ENCODE data around the gene LRRC66.

Gene LRRC66

DNA sequence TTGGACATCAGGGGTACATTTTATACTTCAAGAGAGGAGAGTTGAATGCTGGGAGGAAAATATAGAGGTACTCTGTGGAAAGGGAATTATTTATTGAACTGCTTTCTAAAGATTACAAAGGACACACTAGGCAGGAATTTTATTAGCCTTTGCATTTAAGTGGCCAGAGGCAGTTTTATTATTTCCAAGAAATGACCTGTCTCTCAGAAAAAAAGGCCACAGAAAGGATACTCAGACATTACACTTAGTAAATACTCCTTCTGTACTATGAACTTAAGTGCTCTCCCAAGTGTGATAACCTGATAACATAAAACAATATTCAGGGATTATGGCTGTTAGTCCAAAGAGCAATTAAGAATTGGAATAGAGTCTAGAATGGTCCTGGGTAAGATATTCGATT is 7.5 kb downstream of the LRRC66 start:
- Histone ChIP-seq H3K4me1 (ENCODE audit: control insufficient read depth, insufficient read depth, low read length) (no peaks in the 10 kb centered on the region), H3K9ac (ENCODE audit: low read length) (no peak overlapping the region), H3K9me3 (ENCODE audit: control insufficient read depth, low read length) (no peaks in the 10 kb centered on the region), H3K4me3 (ENCODE audit: low read length) (no peak overlapping the region), H3K36me3 (ENCODE audit: control insufficient read depth, insufficient read depth, low read length, severe bottlenecking) (peaks cover 14% of the 10 kb centered on the region), H3K27me3 (replicated peaks; ENCODE audit: control insufficient read depth, insufficient read depth, low read length) (no peaks in the 10 kb centered on the region)
- DNase-seq (ENCODE audit: low read depth): no peak

GRCh38 chr4:52010986-52011385 is 9.2 kb downstream of the LRRC66 start:
- Histone ChIP-seq H3K36me3 (ENCODE audit: control insufficient read depth, insufficient read depth, low read length, severe bottlenecking) (peaks cover 11% of the 10 kb centered on the region), H3K9me3 (ENCODE audit: control insufficient read depth, low read length) (no peaks in the 10 kb centered on the region), H3K4me3 (ENCODE audit: low read length) (no peak overlapping the region), H3K9ac (ENCODE audit: low read length) (no peak overlapping the region), H3K4me1 (ENCODE audit: control insufficient read depth, insufficient read depth, low read length) (no peaks in the 10 kb centered on the region), H3K27me3 (replicated peaks; ENCODE audit: control insufficient read depth, insufficient read depth, low read length) (no peaks in the 10 kb centered on the region)
- DNase-seq (ENCODE audit: low read depth): no peak

DNA sequence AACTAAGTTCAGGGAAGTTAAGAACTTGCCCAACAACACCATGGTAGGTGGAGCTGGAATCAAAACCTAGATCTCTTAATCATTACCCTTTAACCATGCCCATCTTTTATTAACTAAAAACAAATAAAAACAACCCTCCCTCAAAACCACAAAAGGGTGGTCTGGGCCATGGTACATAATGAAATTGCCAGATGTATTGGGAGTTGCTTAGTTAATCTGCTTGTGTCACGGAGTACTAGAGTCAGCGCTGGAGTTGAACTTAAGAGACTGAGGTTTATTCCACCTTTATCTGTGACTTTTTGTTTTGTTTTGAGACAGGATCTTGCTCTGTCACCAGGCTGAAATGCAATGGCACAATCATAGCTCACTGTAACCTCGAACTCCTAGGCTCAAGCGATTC is 13.3 kb downstream of the LRRC66 start:
- no peak for DNase-seq (ENCODE audit: low read depth)
- Histone ChIP-seq H3K9me3 (ENCODE audit: control insufficient read depth, low read length) (no peaks in the 10 kb centered on the region), H3K4me3 (ENCODE audit: low read length) (no peak overlapping the region), H3K4me1 (ENCODE audit: control insufficient read depth, insufficient read depth, low read length) (no peaks in the 10 kb centered on the region), H3K27me3 (replicated peaks; ENCODE audit: control insufficient read depth, insufficient read depth, low read length) (no peaks in the 10 kb centered on the region), H3K36me3 (ENCODE audit: control insufficient read depth, insufficient read depth, low read length, severe bottlenecking) (peaks cover 11% of the 10 kb centered on the region), H3K9ac (ENCODE audit: low read length) (no peak overlapping the region)

GRCh38 chr4:52005604-52006273 is 14.4 kb downstream of the LRRC66 start:
- Histone ChIP-seq H3K9ac (ENCODE audit: low read length) (no peak overlapping the region), H3K9me3 (ENCODE audit: control insufficient read depth, low read length) (no peaks in the 10 kb centered on the region), H3K4me1 (ENCODE audit: control insufficient read depth, insufficient read depth, low read length) (no peaks in the 10 kb centered on the region), H3K36me3 (ENCODE audit: control insufficient read depth, insufficient read depth, low read length, severe bottlenecking) (peaks cover 1% of the 10 kb centered on the region), H3K4me3 (ENCODE audit: low read length) (no peak overlapping the region), H3K27me3 (replicated peaks; ENCODE audit: control insufficient read depth, insufficient read depth, low read length) (no peaks in the 10 kb centered on the region)
- no peak for DNase-seq (ENCODE audit: low read depth)

DNA sequence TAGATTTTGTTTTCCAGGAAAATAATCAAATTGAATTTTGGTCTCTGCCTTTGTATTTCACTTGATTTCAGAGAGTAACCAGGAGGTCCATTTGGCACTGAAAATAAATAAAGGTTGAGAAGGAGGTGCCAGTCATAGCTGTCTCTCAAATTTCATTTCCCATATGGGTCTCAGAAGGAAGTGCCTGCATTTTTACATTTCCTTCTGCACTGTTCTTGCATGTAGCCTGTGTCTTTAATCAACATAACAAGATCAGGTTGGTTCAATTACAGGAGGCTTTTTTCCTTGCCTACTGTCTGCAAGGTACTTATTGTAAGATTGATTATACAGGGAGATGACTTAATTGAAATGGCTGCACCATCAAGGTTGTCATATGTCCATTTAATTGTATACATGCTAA is 15.7 kb downstream of the LRRC66 start:
- Histone ChIP-seq H3K4me3 (ENCODE audit: low read length) (no peak overlapping the region), H3K4me1 (ENCODE audit: control insufficient read depth, insufficient read depth, low read length) (no peaks in the 10 kb centered on the region), H3K27me3 (replicated peaks; ENCODE audit: control insufficient read depth, insufficient read depth, low read length) (no peaks in the 10 kb centered on the region), H3K9ac (ENCODE audit: low read length) (no peak overlapping the region), H3K9me3 (ENCODE audit: control insufficient read depth, low read length) (no peaks in the 10 kb centered on the region), H3K36me3 (ENCODE audit: control insufficient read depth, insufficient read depth, low read length, severe bottlenecking) (no peaks in the 10 kb centered on the region)
- DNase-seq (ENCODE audit: low read depth): no peak

DNA sequence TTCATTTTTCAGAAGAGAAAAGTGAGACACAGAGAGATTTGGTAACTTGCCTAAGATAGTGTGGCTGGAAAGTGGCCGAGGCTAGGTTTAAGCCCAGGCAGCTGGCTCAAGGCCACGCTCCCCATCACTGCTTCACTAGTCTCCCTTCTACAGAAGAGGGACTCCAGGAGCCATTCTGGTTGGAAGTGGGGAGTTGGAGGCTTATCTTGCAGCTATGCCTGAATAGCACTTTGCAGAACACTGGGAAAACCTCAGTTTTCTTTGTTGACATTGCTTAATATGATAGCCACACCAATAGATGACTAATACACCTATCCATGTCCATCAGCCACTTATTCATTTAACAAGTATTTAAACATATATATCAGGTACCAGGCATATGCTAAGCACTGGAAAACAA is 18.5 kb downstream of the LRRC66 start:
- Histone ChIP-seq H3K9me3 (ENCODE audit: control insufficient read depth, low read length) (no peaks in the 10 kb centered on the region), H3K4me3 (ENCODE audit: low read length) (no peak overlapping the region), H3K9ac (ENCODE audit: low read length) (no peak overlapping the region), H3K27me3 (replicated peaks; ENCODE audit: control insufficient read depth, insufficient read depth, low read length) (no peaks in the 10 kb centered on the region), H3K4me1 (ENCODE audit: control insufficient read depth, insufficient read depth, low read length) (no peaks in the 10 kb centered on the region), H3K36me3 (ENCODE audit: control insufficient read depth, insufficient read depth, low read length, severe bottlenecking) (no peaks in the 10 kb centered on the region)
- DNase-seq (ENCODE audit: low read depth): peak; percentile 6

- H3K4me3 ChIP-seq (ENCODE audit: low read length): no peak overlapping the region
- DNase-seq (ENCODE audit: low read depth): no peak
- no peak overlapping the region for H3K9ac ChIP-seq (ENCODE audit: low read length)
- H3K9me3 ChIP-seq (ENCODE audit: control insufficient read depth, low read length): no peaks in the 10 kb centered on the region
- no peaks in the 10 kb centered on the region for H3K4me1 ChIP-seq (ENCODE audit: control insufficient read depth, insufficient read depth, low read length)
- no peaks in the 10 kb centered on the region for H3K36me3 ChIP-seq (ENCODE audit: control insufficient read depth, insufficient read depth, low read length, severe bottlenecking)
- no peaks in the 10 kb centered on the region for H3K27me3 ChIP-seq (replicated peaks; ENCODE audit: control insufficient read depth, insufficient read depth, low read length)
These were observed 20.9 kb downstream of the LRRC66 start for GRCh38 chr4:51999250-51999649.

DNA sequence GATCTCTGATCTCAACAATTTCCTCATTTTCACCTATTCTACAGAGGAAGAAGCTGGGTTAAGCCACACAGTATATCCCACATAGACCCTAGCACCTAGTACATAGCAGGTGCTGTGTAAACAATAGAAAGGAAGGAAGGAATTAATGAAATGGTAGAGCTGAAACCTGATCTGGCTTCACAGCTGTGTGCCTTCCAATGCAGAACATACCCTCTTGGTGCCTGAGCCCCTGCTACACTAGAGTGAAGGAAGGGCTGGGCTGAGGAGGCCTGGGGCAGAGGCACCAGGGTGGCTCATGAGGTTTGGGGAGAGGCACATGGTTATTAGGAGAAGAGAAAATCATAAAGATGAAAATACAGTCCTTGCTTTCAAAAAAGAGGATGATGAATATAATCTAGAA is 21.3 kb downstream of the LRRC66 start:
- DNase-seq (ENCODE audit: low read depth): no peak
- no peaks in the 10 kb centered on the region for H3K36me3 ChIP-seq (ENCODE audit: control insufficient read depth, insufficient read depth, low read length, severe bottlenecking)
- H3K9me3 ChIP-seq (ENCODE audit: control insufficient read depth, low read length): no peaks in the 10 kb centered on the region
- no peaks in the 10 kb centered on the region for H3K4me1 ChIP-seq (ENCODE audit: control insufficient read depth, insufficient read depth, low read length)
- no peak overlapping the region for H3K4me3 ChIP-seq (ENCODE audit: low read length)
- H3K9ac ChIP-seq (ENCODE audit: low read length): no peak overlapping the region
- no peaks in the 10 kb centered on the region for H3K27me3 ChIP-seq (replicated peaks; ENCODE audit: control insufficient read depth, insufficient read depth, low read length)

- DNase-seq (ENCODE audit: low read depth): no peak
- no peaks in the 10 kb centered on the region for H3K27me3 ChIP-seq (replicated peaks; ENCODE audit: control insufficient read depth, insufficient read depth, low read length)
- no peaks in the 10 kb centered on the region for H3K9me3 ChIP-seq (ENCODE audit: control insufficient read depth, low read length)
- H3K4me3 ChIP-seq (ENCODE audit: low read length): no peak overlapping the region
- no peak overlapping the region for H3K9ac ChIP-seq (ENCODE audit: low read length)
- no peaks in the 10 kb centered on the region for H3K36me3 ChIP-seq (ENCODE audit: control insufficient read depth, insufficient read depth, low read length, severe bottlenecking)
- no peaks in the 10 kb centered on the region for H3K4me1 ChIP-seq (ENCODE audit: control insufficient read depth, insufficient read depth, low read length)
These were observed 22.5 kb downstream of the LRRC66 start for GRCh38 chr4:51997647-51998046.

DNA sequence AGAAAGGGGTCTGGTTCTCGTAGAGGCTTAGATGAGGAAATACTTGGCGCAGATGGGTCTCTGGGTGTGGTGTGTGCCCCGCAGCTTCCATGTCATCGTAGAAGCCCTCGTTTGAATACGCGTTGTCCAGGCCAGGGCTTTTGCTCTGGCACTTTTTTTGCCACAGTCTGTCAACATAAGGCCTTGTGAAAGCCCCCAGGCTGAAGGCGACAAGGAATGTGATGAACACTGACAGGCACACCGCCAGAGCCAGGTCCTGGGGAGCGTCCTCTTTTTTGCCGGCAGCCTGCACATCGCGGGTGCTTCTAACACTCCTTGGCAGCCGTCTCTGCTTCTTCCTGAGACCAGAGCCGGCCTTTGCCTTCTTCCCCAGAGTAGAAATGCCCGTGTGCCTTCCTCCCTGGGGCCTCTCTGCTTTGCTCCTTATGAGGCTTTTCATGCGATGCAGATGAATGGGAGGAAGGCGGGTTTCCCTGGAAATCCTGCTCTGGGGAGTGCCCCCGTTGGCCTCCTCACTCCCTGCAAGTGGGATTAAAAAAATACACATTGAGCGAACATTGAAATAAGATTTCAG is 24.4 kb downstream of the LRRC66 start:
- no peaks in the 10 kb centered on the region for H3K36me3 ChIP-seq (ENCODE audit: control insufficient read depth, insufficient read depth, low read length, severe bottlenecking)
- no peaks in the 10 kb centered on the region for H3K9me3 ChIP-seq (ENCODE audit: control insufficient read depth, low read length)
- no peak overlapping the region for H3K9ac ChIP-seq (ENCODE audit: low read length)
- H3K27me3 ChIP-seq (replicated peaks; ENCODE audit: control insufficient read depth, insufficient read depth, low read length): no peaks in the 10 kb centered on the region
- no peak for DNase-seq (ENCODE audit: low read depth)
- H3K4me3 ChIP-seq (ENCODE audit: low read length): no peak overlapping the region
- H3K4me1 ChIP-seq (ENCODE audit: control insufficient read depth, insufficient read depth, low read length): no peaks in the 10 kb centered on the region

DNA sequence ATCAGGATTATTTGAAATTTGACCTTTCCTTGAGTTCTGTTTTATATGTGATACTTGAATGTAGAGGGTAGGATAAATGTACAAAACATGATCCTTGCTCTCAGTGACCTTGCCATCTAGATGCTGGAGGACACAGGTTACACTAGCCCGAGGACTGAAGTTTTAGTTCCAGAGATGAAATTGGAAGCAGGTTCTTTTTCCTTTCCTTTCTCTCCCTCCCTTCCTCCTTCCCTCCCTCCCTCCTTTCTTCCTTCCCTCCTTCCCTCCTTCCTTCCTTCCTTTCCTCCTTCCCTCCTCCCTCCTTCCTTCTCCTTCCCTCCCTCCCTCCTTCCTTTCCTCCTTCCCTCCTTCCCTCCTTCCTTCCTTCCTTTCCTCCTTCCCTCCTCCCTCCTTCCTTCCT is 54.3 kb downstream of the LRRC66 start:
- H3K4me1 ChIP-seq (ENCODE audit: control insufficient read depth, insufficient read depth, low read length): peaks cover 6% of the 10 kb centered on the region
- H3K27me3 ChIP-seq (replicated peaks; ENCODE audit: control insufficient read depth, insufficient read depth, low read length): no peaks in the 10 kb centered on the region
- no peak for DNase-seq (ENCODE audit: low read depth)
- H3K9me3 ChIP-seq (ENCODE audit: control insufficient read depth, low read length): peaks cover 5% of the 10 kb centered on the region
- no peak overlapping the region for H3K9ac ChIP-seq (ENCODE audit: low read length)
- H3K36me3 ChIP-seq (ENCODE audit: control insufficient read depth, insufficient read depth, low read length, severe bottlenecking): no peaks in the 10 kb centered on the region
- H3K4me3 ChIP-seq (ENCODE audit: low read length): no peak overlapping the region

All from adipocyte (in vitro differentiated cells).